ENCODE measurements around the gene SECISBP2L. TPM values are rescaled to one million over a fixed set of nuclear protein-coding genes. Genes with fewer than 3 reads are reported as not detected.

SECISBP2L gene
- polyA plus RNA-seq, 1 donor (not counting 4 experiments of a cell fraction or from before 2014, with no cell fraction given): 15.4 TPM

- H3K79me2 ChIP-seq (ENCODE audit: control insufficient read depth, insufficient read depth, low read length): no peaks in the 10 kb centered on the region
- TF ChIP-seq CTCF (optimal IDR thresholded peaks at IDR 0.05 in 1 of 3, IDR thresholded peaks at IDR 0.05 in 1 of 3, conservative IDR thresholded peaks at IDR 0.05 in 1 of 3; ENCODE audit: extremely low read depth in 1 of 3, insufficient read depth in 2 of 3, low read length in 3 of 3) (no peak), EZH2 (IDR thresholded peaks at IDR 0.05; ENCODE audit: low read length) (no peak)
- H3K27ac ChIP-seq (ENCODE audit: control insufficient read depth, insufficient read depth, low read length): no peak overlapping the region
- no peaks in the 10 kb centered on the region for H4K20me1 ChIP-seq (ENCODE audit: control insufficient read depth, extremely low read depth, insufficient read depth, low read length)
- no peaks in the 10 kb centered on the region for H3K27me3 ChIP-seq (ENCODE audit: control insufficient read depth, extremely low read depth, insufficient read depth, low read length)
- DNase-seq (ENCODE audit: low read depth, low spot score) (no peak), FAIRE-seq (no peak)
- H3K9me1 ChIP-seq (ENCODE audit: control insufficient read depth, extremely low read depth, insufficient read depth, low read length): no peaks in the 10 kb centered on the region
- no peak overlapping the region for H2AFZ ChIP-seq (ENCODE audit: control insufficient read depth, low read length)
- H3K9ac ChIP-seq (ENCODE audit: control insufficient read depth, extremely low read depth, insufficient read depth, low read length): no peak overlapping the region
- H3K4me1 ChIP-seq (ENCODE audit: control insufficient read depth, extremely low read depth, insufficient read depth, low read length): no peaks in the 10 kb centered on the region
- no peak overlapping the region for H3K4me2 ChIP-seq (ENCODE audit: control insufficient read depth, extremely low read depth, insufficient read depth, low read depth, low read length)
- dilution Hi-C loops (cut with MboI; ENCODE audit: extremely low pct_ligation_motif_present, low sequenced_read_pairs): no loop called here
- no peak overlapping the region for H3K4me3 ChIP-seq (ENCODE audit: control insufficient read depth in 2 of 3, extremely low read depth in 1 of 3, insufficient read depth in 2 of 3, low read depth in 1 of 3, low read length in 3 of 3)
- no peaks in the 10 kb centered on the region for H3K9me3 ChIP-seq (ENCODE audit: control insufficient read depth, low read depth, low read length)
- H3K36me3 ChIP-seq (ENCODE audit: control insufficient read depth in 2 of 2, extremely low read depth in 1 of 2, insufficient read depth in 2 of 2, low read length in 2 of 2): no peaks in the 10 kb centered on the region
Measured at GRCh38 chr15:49052662-49053061, 6.4 kb upstream of the SECISBP2L start.

DNA sequence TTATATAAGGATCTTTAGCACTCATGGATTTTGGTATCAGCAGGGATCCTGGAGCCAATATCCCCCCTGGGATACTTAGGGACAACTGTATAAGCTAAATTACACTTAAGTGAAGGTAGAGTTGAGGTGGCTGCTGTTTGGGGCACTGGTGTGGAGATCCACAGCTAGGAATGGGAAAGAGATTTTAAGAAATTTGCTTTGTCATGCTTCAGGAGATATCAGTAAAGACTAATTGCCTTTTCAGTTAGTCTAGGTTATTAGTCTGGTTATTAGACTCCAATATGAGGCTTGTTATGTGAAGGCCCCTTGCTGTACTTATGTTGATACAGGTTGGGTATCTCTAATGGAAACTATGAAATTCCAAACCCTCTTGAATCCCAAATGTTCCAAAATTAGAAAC lies 1.2 kb upstream of the SECISBP2L start:
- no peaks in the 10 kb centered on the region for H3K27me3 ChIP-seq (ENCODE audit: control insufficient read depth, extremely low read depth, insufficient read depth, low read length)
- H3K9ac ChIP-seq (ENCODE audit: control insufficient read depth, extremely low read depth, insufficient read depth, low read length): no peak overlapping the region
- H3K4me1 ChIP-seq (ENCODE audit: control insufficient read depth, extremely low read depth, insufficient read depth, low read length): peaks cover 9% of the 10 kb centered on the region
- H3K9me3 ChIP-seq (ENCODE audit: control insufficient read depth, low read depth, low read length): no peaks in the 10 kb centered on the region
- dilution Hi-C loops (cut with MboI; ENCODE audit: extremely low pct_ligation_motif_present, low sequenced_read_pairs): loop anchor here (25.0 kb wide), 1 partner anchor 90 kb away; no protein-coding TSS in a partner anchor
- FAIRE-seq (no peak), DNase-seq (ENCODE audit: low read depth, low spot score) (no peak)
- no peaks in the 10 kb centered on the region for H3K36me3 ChIP-seq (ENCODE audit: control insufficient read depth in 2 of 2, extremely low read depth in 1 of 2, insufficient read depth in 2 of 2, low read length in 2 of 2)
- H3K27ac ChIP-seq (ENCODE audit: control insufficient read depth, insufficient read depth, low read length): no peak overlapping the region
- no peaks in the 10 kb centered on the region for H4K20me1 ChIP-seq (ENCODE audit: control insufficient read depth, extremely low read depth, insufficient read depth, low read length)
- no peak for TF ChIP-seq EZH2 (IDR thresholded peaks at IDR 0.05; ENCODE audit: low read length)
- TF ChIP-seq CTCF (optimal IDR thresholded peaks at IDR 0.05 in 1 of 3, IDR thresholded peaks at IDR 0.05 in 1 of 3, conservative IDR thresholded peaks at IDR 0.05 in 1 of 3; ENCODE audit: extremely low read depth in 1 of 3, insufficient read depth in 2 of 3, low read length in 3 of 3): no peak
- H3K4me3 ChIP-seq (ENCODE audit: control insufficient read depth in 2 of 3, extremely low read depth in 1 of 3, insufficient read depth in 2 of 3, low read depth in 1 of 3, low read length in 3 of 3): no peak overlapping the region
- no peak overlapping the region for H3K4me2 ChIP-seq (ENCODE audit: control insufficient read depth, extremely low read depth, insufficient read depth, low read depth, low read length)
- H3K9me1 ChIP-seq (ENCODE audit: control insufficient read depth, extremely low read depth, insufficient read depth, low read length): no peaks in the 10 kb centered on the region
- H2AFZ ChIP-seq (ENCODE audit: control insufficient read depth, low read length): peak overlapping the region; percentile 52
- peaks cover 32% of the 10 kb centered on the region for H3K79me2 ChIP-seq (ENCODE audit: control insufficient read depth, insufficient read depth, low read length)

Measured in keratinocyte (primary cell).